HG02852 (cell line): ENCODE measurements around the gene NEXMIF.
"Not testable (repeated sequence)": the region's sequence is repeated elsewhere in the genome, so short reads cannot be mapped to it uniquely, and the experiment has no call there.

Experiments
- ATAC-seq: cut with Tn5 transposase; IDR thresholded peaks from one replicate; pipeline ENCODE4 v1.9.1; 2021; ENCODE audit warnings: mild to moderate bottlenecking, moderate library complexity; ENCODE audit not compliant: unreplicated experiment

NEXMIF gene

GRCh38 chrX:74925225-74926088 lies at the start of gene NEXMIF:
Gene NEXMIF (minus strand): TSS chrX:74925452.
- ATAC-seq, result peak; percentile 48

GRCh38 chrX:74961962-74962361 lies 36.7 kb upstream of the NEXMIF start:
- not testable (repeated sequence) for ATAC-seq

- no peak for ATAC-seq
These were observed 24.5 kb upstream of the NEXMIF start for GRCh38 chrX:74949717-74950116.

DNA sequence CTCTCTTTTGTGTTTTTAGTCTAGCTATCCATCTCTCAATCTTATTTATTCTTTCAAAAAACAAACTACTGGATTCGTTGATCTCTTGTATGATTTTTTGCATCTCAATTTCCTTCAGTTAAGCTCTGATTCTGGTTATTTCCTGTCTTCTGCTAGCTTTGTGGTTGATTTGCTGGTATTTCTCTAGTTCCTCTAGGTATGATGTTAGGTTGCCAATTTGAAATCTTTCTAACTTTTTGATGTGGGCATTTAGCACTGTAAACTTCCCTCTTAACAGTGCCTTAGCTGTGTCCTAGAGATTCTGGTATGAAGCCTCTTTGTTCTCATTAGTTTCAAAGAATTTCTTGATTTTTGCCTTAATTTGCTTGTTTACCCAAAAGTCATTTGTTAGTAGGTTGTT lies 15.2 kb upstream of the NEXMIF start:
- no peak for ATAC-seq

DNA sequence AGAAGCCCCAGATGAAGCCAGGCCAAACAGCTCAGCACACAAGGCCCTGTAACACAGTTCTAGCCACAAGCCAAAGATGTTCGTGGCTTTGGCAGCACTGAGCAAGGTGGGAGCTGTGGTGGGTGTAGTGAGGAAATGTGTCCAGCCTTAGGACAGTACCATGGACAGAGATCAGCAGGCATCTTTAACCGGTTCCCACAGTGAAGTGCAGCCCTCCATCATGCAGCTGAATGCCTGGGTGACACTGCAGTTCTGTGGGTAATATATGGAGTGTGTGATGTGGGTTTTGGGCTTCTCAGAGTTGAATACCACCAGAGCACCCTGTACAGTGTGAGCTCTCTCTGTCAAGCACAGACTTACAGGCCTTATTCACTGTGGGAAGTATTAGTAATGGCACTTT lies 6.0 kb upstream of the NEXMIF start:
- ATAC-seq, result no peak

DNA sequence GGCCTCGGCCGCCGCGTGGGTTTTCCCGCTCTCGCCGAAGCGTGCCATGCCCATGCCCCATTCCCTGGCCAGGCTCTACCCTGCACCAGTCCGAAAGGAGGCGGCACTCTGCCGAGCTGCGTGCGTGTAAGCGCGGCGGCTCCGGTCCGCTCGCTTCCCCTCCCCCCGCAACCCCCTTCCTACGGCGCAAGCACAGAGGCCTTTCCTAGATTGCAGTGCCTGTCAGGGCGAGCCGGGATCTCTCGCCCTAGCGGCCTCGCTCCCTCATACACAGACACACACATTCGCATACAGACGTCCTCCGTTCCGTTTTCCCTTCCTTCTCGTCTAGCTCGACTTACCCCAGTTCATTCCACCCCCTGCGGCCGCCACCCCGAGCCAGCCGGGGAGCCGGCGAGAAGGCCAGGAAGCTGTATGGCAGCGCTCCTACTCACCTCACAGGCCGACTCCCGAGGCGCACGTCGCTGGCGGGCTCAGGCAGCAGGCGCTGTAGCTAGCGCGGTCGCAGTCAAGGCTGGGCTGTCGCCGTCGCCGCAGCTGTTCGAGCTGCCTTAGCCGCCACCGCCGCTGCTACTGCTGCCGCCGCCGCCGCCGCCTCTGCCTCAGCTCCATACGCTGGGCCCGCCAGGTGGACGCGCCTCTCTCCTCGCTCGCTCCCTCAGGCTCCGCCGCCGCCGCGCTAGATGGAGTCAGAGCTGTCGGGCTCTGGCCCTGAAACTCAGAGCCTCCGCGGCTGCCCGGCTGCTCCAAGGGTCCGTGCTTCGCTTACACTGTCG lies 615 bp downstream of the NEXMIF start:
- ATAC-seq, result peak; percentile 50

GRCh38 chrX:74923942-74924448 lies 1.3 kb downstream of the NEXMIF start:
- peak; percentile 21 for ATAC-seq

GRCh38 chrX:74922922-74923543 lies 2.2 kb downstream of the NEXMIF start:
- peak; percentile 60 for ATAC-seq

GRCh38 chrX:74911494-74911893 lies 13.8 kb downstream of the NEXMIF start:
- ATAC-seq, result peak; percentile 88

DNA sequence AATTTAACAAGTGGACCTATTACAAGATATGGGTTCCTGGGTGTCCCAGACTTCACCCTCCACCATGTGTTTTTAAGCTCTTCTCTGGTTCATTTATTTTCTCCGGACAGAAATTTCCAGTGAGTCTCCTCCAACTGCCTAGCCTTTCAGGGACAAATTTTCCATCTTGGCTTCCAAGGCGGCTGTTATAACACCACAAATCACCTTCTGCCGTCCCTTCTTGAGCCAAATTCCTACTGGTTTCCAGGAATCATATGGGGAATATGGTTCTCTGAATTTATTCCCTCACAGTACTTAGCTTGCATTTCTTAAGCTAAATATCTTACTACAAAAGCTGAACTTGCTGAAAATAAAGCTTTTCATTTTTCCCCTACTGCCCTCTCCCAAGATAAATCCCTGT lies 18.8 kb downstream of the NEXMIF start:
- ATAC-seq, result no peak

DNA sequence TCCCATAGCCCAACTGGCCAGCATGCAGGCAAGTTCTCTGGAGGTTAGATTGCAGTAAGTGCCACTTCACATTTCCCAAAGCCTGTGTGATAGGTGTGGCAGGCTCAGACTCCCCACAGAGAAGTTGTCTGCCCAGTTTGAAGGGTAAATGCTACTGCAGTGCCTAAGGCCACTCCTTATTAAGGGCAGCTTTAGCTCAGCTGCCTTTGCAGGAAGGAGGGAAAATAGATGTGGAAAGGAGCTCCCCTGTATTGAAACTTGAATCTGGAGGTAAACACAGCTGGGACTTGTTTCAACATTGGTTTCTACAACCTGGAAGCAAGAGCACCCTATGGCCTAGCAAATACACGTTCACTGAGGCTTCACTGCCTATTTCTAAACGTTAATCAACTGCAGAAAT lies 22.4 kb downstream of the NEXMIF start:
- ATAC-seq, result no peak

DNA sequence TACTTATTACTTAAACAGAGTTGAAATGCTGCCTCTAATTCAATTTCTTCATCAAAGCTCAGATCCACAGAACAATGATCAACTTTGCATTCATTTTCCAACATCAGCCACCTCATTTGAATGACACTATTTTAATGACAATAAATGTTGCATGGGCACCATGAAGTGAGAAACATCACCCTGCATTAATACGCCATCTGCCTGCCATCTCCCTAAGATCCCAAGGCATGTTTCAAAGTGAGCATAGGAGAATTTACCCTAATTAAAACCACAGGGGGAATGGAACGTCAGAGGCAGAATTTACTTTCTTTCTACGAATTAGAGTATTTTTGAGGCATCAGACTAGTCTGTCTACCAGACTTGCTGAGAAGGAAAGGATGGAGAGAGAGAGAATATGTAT lies 32.7 kb downstream of the NEXMIF start:
- ATAC-seq, result no peak

- peak; percentile 92 for ATAC-seq
These were observed 34.4 kb downstream of the NEXMIF start for GRCh38 chrX:74890676-74891430.

DNA sequence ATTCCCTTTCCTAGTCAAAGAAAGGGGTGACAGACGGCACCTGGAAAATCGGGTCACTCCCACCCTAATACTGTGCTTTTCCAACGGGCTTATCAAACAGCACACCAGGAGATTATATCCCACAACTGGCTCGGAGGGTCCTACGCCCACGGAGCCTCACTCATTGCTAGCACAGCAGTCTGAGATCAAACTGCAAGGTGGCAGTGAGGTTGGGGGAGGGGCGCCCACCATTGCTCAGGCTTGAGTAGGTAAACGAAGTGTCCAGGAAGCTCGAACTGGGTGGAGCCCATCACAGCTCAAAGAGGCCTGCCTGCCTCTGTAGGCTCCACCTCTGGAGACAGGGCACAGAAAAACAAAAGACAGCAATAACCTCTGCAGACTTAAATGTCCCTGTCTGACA lies 42.9 kb downstream of the NEXMIF start:
- not testable (repeated sequence) for ATAC-seq

DNA sequence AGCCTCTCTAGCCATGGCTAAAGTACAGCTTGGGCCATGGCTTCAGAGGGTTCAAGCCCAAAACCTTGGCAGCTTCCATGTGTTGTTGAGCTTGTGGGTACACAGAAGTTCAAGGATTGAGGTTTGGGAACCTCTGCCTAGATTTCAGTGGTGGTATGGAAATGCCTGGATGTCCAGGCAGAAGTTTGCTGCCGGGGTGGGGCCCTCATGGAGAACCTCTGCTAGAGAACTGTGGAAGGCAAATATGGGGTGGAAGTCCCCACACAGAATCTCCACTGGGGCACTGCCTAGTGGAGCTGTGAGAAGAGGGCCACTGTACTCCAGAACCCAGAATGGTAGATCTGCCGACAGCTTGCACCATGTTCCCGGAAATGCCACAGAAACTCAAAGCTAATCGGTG lies 59.5 kb downstream of the NEXMIF start:
- no peak for ATAC-seq

GRCh38 chrX:74853255-74853654 lies 72.0 kb downstream of the NEXMIF start:
- ATAC-seq, result no peak

DNA sequence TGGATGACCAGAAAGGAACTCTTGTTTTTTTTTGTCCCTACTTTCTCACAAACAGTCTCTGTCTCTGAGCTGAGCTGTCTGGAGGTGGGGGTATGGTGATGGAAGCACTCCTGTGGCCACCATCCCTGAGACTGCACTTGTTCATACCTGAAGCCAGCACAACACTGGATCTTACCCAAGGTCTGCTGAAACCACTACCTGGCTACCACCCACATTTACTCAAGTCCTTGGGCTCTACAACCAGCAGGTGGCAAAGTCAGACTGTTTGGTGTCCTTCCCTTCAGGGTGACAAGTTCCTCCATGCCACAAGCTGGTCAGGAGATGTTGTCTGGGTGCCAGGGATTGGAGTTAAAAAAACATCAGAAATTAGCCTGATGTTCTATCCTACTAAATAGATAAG lies 89.7 kb downstream of the NEXMIF start:
- ATAC-seq, result no peak

- not testable (repeated sequence) for ATAC-seq
These were observed 105.5 kb downstream of the NEXMIF start for GRCh38 chrX:74819797-74820196.

- no peak for ATAC-seq
These were observed 110.6 kb downstream of the NEXMIF start for GRCh38 chrX:74814681-74815080.

DNA sequence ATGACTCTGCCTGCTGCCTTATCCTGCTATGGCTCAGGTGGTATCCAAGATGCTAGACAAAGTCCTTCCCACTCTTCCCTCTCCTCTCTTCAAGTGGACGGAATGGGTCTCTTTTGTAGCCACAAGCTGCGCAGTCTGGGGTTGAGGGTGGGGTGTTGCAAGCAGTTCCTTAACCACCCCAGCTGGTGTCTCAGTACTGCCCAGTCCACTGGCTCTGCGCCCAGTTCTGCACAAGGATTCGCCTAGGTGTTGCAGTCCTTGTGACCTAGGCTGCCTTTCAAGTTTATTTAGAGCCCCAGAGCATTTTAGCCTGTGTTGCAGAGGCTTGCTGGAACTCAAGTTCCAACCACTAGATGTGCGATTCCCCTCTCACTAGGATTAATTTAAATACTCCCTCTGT lies 120.7 kb downstream of the NEXMIF start:
- ATAC-seq, result no peak

- peak; percentile 61 for ATAC-seq
These were observed 125.2 kb downstream of the NEXMIF start for GRCh38 chrX:74800062-74800461.
